SW 1271 (cell line): ENCODE results near the gene UGT1A3.

Experiments
- DNase-seq, 2 experiments: peaks; one replicate each; lab custom pipeline; 2025; lab: John Stamatoyannopoulos, UW

The UGT1A3 gene

DNA sequence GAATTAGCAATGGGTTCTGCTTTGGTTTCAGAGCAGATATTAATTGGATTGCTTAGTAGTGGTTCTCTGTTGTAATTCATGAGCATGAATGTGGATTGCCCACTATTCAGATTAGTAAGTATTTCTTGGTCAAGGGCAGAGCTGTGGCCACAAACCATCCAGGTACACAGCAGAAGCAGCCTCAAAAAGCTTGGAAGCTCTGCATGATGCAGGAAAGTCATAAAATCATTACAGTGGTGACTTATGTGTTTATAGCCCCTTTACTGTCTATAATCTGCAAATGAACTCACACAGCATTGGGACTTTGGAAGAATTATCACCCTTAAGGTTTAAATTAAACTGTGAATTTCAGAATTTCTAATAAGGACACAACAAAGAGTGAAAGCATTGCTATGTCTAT is 29.3 kb downstream of the UGT1A3 start:
- no peak for DNase-seq

DNA sequence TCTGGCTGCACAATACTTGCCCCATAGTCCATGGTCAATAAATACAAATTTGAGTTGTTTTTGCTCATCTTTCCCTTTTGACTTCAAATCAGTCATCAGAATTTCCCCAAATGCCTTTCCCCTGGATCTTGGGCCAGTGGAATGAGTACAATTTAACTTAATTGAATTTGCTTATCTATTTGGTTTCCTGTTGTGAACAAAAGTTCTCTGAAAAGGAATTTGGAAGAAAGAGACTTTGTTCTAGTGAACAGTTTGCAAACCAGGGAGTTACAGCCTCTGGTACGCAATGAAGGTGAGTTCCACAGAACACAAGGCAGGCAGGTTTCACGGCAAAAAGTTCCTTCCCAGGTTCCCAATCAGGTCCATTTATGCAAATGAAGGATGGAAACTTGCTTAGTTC is 30.0 kb downstream of the UGT1A3 start:
- no peak for DNase-seq

DNA sequence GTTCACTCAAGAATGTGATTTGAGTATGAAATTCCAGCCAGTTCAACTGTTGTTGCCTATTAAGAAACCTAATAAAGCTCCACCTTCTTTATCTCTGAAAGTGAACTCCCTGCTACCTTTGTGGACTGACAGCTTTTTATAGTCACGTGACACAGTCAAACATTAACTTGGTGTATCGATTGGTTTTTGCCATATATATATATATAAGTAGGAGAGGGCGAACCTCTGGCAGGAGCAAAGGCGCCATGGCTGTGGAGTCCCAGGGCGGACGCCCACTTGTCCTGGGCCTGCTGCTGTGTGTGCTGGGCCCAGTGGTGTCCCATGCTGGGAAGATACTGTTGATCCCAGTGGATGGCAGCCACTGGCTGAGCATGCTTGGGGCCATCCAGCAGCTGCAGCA is 31.2 kb downstream of the UGT1A3 start, which contains the start of gene UGT1A1:
Gene UGT1A1, plus strand, starts transcription at position 228 of the 400 bp plus-strand sequence. Its CDS starts 18 bp downstream, at position 246.
- no peak for DNase-seq

DNA sequence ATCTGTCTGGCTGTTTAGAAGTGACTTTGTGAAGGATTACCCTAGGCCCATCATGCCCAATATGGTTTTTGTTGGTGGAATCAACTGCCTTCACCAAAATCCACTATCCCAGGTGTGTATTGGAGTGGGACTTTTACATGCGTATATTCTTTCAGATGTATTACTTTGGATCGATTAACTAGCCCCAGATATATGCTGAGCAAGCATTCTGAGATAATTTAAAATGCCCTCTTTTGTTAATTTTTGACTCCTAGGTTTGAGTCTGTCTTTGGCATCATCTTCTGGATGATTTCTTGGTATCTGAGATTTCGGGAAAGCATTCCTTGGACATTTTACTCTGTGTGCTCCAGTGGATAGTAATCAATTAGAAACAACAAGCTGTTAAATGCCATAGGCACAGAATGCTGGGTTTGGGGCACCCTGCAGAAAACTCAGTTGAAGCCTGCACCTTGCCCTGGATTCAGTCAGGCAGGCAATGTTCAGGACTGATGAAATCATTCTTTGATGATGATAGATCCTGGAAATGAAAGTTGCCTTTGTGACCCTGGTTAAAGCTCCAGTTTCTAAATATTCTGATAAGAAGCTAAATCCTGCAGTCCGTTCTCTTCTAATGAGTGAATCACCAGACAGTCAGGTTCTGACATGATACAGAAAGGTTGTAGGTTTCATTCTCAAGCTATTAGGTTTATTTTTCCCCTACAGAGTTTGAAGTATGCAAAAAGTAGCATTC is 32.4 kb downstream of the UGT1A3 start:
- no peak for DNase-seq

DNA sequence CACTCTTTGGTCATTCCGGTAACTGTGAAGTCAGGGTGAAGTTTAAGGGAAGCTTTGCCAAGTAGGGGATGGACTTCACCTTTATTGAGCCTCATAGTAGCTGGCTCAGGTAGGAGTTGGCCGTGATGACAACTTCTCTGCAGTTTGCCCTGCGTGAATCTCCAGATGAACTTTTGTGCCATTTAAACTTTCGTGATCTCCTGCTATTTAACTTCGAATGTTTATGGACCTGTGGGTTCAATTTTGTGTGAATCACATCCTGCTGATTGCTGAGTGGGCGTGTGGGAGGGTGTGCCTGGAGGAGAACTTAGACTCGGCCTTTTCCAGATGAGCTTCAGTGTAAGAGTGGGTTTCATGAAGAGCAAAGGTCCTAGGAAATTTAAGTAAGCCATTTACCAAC is 35.4 kb downstream of the UGT1A3 start:
- DNase-seq, result no peak

DNA sequence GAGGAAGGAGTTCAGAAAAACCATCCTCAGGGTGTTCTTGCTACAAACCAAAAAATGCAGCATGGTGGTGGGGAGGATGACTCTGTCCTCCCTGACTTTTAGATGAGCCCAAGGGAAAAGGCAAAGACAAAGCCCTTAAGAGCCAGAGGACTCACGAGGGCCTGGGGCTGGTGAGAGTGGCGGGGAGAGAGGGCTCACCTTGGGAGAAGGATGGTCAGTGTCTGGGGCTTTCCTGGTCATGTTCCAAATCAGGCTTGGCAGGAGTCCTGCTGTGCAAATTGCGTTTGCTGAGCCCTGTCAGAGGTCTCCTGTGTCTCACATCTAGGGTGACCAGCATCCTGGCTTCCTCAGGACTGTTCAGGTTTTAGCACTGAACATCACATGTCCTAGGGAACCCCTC is 35.9 kb downstream of the UGT1A3 start:
- DNase-seq, result no peak

DNA sequence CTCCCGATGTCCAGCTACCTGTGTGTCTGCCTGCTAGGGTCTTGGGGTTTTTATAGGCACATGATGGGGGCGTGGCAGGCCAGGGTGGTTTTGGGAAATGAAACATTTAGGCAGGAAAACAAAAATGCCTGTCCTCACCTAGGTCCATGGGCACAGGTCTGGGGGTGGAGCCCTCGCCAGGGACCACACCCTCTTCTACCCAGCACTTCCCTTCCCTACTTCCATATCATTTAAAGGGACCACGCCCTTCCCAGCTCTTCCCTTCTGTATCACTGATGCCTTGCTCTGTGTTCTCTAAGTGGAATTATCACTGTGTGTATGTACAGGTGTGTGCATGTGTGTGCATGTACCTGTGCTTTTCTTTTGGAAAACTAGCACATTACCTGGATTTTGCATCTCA is 37.6 kb downstream of the UGT1A3 start:
- no peak for DNase-seq

DNA sequence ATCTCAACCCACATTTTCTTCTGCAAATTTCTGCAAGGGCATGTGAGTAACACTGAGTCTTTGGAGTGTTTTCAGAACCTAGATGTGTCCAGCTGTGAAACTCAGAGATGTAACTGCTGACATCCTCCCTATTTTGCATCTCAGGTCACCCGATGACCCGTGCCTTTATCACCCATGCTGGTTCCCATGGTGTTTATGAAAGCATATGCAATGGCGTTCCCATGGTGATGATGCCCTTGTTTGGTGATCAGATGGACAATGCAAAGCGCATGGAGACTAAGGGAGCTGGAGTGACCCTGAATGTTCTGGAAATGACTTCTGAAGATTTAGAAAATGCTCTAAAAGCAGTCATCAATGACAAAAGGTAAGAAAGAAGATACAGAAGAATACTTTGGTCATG is 39.2 kb downstream of the UGT1A3 start:
- DNase-seq, result no peak

DNA sequence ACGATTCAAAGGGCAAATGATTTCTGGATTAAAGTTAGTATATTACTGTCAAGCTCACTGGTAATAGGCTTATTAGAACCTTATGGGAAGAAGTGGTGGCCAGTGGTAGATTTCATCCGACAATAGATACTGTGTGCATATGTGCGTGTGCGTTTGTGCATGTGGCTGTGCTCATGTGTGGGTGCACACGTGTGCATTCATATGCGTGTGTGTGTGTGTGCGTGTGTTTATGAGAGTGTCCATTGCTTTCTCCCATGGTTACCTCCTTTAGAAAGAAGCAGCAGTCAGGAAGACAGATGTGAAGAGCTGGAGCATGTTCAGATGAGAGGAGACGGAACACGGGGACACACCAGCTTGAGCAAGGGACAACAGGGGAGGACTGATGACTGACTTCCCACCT is 40.4 kb downstream of the UGT1A3 start:
- DNase-seq, result no peak

DNA sequence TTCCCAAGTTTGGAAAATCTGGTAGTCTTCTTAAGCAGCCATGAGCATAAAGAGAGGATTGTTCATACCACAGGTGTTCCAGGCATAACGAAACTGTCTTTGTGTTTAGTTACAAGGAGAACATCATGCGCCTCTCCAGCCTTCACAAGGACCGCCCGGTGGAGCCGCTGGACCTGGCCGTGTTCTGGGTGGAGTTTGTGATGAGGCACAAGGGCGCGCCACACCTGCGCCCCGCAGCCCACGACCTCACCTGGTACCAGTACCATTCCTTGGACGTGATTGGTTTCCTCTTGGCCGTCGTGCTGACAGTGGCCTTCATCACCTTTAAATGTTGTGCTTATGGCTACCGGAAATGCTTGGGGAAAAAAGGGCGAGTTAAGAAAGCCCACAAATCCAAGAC is 43.3 kb downstream of the UGT1A3 start:
- DNase-seq, result no peak

DNA sequence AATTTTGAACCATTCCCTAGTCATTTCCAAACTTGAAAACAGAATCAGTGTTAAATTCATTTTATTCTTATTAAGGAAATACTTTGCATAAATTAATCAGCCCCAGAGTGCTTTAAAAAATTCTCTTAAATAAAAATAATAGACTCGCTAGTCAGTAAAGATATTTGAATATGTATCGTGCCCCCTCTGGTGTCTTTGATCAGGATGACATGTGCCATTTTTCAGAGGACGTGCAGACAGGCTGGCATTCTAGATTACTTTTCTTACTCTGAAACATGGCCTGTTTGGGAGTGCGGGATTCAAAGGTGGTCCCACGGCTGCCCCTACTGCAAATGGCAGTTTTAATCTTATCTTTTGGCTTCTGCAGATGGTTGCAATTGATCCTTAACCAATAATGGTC is 43.7 kb downstream of the UGT1A3 start:
- DNase-seq, result no peak

DNA sequence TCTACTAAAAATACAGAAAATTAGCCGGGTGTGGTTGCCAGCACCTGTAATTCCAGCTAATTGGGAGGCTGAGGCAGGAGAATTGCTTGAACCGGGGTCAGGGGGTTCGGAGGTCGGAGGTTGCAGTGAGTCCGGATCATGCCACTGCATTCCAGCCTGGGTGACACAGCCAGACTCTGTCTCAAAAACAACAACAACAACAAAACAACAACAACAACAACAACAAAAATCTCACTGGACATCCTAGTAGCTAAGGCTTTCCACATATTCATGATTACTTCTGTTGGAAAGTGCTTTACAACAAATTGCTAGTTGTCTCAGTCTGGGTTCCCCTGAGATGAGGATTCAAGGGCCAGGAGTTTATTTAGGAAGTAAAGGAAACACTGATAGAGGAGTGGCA is 45.0 kb downstream of the UGT1A3 start:
- DNase-seq, result no peak

DNA sequence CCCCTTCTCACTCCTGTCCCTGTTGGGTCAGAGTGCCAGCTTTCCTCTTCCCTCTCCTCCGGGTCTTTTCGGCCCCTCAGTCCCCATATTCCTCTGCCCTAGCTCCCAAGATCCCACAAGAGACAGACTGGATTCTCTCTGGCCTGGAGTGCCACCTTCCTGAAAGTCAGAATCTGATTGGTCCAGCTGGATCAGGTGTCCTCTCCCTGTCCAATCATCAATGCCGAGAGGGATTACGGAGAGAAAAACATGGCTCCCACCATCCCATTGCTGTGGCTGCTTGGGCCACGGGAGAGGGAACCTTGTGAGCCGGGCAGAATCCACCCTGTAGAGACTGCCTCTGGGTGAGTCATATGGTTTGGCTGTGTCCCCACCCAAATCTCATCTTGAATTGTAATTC is 46.6 kb downstream of the UGT1A3 start:
- DNase-seq, result no peak

DNA sequence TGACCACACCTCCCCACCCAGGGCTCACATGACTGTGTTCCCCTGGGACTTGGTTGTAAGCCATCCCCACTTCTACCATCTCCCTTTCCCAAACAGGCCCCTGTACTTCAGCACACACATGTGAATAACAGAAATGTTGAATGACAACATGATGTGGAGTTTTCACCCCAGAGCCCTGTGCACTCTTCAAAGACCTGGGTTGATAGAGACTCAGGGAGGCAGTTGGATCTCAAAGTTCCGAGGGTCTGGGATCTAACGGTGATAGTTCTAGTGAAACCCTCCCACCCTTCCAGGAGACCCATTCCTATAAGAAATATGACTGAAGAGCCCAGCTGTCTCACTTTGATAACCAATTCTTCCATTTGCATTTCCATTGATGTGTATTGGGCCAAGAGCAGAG is 49.2 kb downstream of the UGT1A3 start, which contains the start of gene MROH2A:
Gene MROH2A, plus strand, starts transcription at position 301 of the 400 bp plus-strand sequence. CDS start 1,029 bp downstream, outside the sequence.
- no peak for DNase-seq

DNA sequence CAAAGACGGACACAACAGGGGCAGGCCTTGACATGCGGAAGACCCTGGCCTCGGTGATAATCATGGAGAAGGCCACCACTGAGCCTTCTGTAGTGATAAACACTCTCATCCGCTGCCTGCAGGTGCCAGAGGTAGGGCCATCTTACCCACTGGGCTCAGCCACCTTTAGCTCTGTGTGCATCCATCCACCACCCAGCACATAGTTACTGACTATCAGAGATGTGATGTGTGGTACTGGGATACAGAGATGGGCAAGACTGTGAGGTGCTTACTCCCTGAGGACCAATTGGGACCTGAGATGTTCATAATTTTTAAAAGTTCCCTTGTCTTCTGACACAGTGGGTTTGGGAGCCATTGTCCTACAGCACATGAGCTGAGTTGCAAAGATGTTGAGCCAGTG is 50.9 kb downstream of the UGT1A3 start:
- DNase-seq, result no peak

DNA sequence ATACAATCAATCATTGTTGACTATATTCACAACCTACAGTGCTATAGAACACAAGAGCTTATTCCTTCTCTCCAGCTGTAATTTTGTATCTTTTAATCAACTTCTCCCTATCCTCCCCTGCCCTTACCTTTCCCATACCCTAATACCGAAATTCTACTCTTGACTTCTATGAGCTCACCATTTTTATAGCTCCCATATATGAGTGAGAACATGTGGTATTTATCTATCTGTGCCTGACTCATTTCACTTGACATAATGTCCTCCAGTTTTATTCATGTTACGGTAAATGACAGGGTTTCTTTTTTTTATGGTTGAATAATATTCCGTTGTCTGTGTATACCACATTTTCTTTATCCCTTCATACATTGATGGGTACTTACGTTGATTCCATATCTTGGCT is 51.9 kb downstream of the UGT1A3 start:
- DNase-seq, result no peak

DNA sequence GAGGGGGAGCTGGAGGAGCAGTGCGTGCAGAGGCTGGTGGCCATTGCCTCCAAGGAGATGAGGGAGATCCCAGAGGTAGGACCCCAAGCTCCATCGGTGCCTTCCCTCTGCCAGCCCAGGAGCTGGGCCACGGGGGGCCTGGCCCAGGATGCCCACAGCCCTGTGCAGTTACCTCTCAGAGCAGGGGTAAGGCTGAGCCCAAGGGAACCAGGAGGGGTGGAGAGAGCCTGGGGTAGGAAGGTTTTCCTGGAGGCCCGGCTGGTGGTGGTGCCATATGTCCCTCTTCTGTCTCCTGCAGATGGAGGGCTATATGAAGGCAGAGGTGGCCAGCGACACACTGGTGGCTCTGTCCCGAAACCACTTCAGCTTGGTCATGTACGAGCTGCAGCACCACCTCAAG is 60.7 kb downstream of the UGT1A3 start:
- no peak for DNase-seq

DNA sequence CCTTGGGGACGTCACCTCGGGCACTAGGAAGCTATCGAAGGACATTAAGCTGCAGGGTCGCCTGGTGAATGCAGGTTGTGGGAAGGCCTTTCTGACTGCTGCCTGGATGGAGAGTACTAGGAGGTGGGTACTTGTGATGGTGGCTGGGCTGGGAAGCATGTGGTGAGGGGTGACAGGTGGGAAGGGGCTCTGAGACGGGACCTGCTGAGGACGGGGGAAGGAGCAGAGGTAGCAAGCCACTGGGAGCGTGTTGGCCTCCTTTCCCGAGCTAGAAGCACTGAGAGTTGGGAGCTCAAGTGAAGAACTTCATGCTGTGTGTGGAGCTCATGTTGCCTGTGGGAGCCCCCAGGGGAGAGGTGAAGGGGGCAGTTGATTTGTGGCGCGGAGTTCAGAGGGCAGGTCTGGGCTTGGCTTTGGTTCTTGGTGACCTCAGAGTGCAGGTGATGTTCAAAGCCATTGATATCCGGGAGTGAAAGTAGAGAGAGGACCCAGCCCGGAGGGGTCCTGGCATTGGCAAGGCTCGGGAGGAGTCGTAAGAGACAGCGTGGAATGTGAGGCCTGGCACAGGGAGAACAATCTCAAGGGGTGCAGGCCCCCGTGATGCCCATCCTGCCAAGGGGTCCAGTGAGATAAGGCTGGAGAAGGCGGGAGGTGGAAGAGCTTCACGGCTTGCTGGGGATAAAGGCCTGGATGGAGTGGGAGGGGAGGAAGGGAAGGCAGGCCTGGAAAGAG is 62.5 kb downstream of the UGT1A3 start:
- DNase-seq, result no peak

DNA sequence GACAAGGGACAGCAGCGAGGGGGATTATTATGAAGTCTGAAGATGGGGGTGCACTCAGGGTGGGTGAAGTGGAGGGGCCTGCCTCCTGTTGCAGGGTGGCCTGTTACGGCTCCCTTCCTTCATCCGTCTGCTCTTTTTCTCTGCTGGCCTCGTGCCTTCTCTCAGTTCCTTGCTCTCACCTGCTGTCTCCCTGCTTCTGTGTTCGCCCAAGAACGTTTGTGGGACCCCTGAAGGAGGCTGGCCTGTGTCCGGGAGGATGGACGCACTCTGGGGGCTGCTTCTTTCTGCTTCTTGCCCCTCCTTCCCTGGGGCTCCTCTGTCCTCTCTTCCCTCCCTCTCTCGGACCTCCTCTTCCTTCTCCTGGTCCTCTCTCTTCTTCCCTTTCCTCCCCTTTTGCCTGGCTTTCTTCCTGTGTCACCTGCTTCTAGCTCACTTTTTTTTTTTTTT is 63.1 kb downstream of the UGT1A3 start:
- no peak for DNase-seq

DNA sequence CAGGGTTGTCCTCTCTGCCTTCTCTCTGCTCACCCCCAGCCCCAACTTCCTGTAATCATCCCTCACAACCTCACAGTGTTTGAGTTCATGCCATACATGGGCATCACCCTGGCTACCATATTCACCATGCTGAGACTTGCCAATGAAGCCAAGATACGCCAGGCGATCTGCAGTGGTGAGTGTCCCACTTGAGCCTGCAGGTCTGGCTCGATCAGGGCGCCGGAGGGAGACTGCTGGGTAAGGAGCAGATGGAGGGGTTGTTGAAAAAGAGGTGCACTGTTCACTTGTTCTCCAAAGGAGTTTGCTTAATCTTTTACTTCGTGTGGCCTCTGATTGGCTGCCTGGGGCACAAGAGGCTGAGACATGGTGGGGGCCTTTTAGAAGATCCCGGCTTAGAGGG is 63.9 kb downstream of the UGT1A3 start:
- DNase-seq, result no peak

DNA sequence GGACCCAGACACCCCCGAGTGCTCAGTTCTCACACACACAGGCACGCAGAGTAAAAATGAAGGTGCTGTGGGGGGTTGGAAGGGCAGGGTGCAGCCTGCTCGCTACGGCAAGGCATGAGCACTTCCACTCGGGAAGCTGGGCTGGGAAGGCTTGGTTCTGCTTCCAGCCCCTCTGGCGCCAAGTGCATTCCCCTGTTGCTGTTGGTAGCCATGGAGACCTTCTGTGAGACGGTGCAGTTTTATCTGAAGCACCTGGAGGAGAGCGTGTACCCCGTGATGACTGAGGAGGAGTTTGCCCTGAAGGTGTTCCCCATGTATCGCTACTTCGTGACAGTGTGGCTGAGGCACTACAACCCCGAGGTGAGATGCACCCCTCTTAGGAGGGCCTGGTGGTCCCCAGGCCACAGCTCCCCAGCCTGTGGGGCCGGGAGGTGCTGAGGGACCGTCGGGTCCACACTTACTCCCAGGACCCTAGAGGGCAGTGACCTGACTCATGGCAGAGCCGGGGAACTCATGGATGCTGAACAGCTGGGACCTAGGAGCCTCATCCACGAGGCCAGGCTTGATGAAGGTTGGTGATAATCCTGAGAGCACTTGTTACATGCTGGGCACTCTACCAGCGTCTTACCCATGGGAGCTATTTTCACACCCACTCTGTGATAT is 64.8 kb downstream of the UGT1A3 start:
- DNase-seq, result no peak

DNA sequence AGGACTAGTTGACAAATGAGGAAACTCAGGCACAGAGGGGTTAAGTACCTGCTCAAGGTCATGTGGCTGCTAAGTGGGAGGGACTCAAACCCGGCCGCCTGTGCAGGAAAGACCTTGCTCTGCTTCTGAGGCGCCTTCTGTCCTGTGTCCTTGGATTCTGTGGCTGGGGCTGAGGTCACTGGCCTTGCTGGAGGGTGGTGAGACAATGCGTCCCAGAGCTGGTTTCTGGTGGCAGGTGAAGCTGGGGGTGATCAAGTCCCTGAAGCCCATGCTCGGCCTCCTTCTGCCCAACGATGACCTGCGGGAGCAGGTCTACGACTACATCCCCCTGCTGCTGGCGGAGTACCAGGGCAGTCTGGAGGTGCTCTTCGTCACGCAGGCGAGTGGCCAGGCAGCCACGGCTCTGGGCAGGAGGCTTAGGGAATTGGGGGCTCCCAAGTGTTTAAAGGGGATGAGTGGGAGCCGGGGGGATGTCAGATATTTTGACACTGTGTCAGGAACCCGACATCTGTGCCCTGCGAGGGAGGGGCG is 65.4 kb downstream of the UGT1A3 start:
- DNase-seq, result no peak

DNA sequence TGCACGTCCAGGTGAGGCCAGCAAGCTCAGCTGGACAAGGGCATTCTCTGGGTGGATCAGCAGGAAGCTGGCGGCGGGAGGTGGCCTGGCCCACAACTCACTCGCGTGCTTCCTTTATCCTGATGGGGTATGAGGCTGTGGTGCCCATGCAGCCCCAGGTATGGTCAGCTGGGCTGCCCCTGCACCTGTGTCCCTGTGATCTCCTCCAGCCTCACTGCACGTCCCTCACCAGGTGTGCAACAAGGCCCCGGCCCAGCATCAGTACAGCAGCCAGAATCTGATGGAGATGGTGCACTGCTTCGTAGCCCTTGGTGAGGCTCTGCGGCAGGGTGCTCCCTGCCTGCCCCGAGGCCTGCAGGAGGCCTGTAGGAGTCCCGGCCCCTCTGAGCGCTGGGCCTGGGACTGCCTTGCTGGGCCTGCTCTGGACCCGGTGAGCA is 66.9 kb downstream of the UGT1A3 start:
- no peak for DNase-seq
